Thyroid gland (tissue), 4 donors: ENCODE results near the gene NOTCH3. TPM values are rescaled to one million over a fixed set of nuclear protein-coding genes. Genes with fewer than 3 reads are reported as not detected.

ENCODE experiments used
- microRNA-seq: library from miRNA; unstranded; fragments of <30 nt; microRNA quantifications from one replicate; pipeline ENCODE4, GENCODE V29; 2016
- small RNA-seq: library from RNA; depleted of rRNA; stranded (forward); fragments of <200 nt; gene quantifications from one replicate; pipeline ENCODE3, GENCODE V24; 2016
- total RNA-seq, 4 donors: library from RNA; depleted of rRNA; stranded (reverse); fragments of >200 nt; gene quantifications; one replicate each; pipeline ENCODE4 v1.2.3, GENCODE V29; 2016

NOTCH3 gene
- total RNA-seq, 4 donors from 2014 or later = 10.9 to 53.9 (median 20.0) TPM

Small RNA genes lying within 50 kb of the gene (microRNA-seq; reads per million reads assigned to microRNA genes)
- not detected for gene MIR6795

Small RNA genes lying within 50 kb of the gene (small RNA-seq; reads per million reads assigned to genes)
- gene MIR6795 (not detected), gene RNU6-782P (not detected)

Other genes with a start within 250 kb of the NOTCH3 start
- 1 to 10 TPM in 1 of 4 donors, under 1 TPM in 1, not detected in 2; 0.67 to 1.5 TPM for gene SLC1A6, start 221.1 kb downstream of the NOTCH3 start, total RNA-seq
- gene CASP14, start 151.5 kb downstream of the NOTCH3 start, total RNA-seq = not detected
- not detected for gene OR1I1, start 118.8 kb downstream of the NOTCH3 start, total RNA-seq
- gene SYDE1, start 93.6 kb downstream of the NOTCH3 start, total RNA-seq = 10 to 100 TPM; 12.6 to 17.9 (median 15.5) TPM
- 1 to 10 TPM in 1 of 4 donors, under 1 TPM in 1, not detected in 2; 0.59 to 1.1 TPM for gene EPHX3, start 31.5 kb upstream of the NOTCH3 start, total RNA-seq
- gene BRD4, start 131.5 kb upstream of the NOTCH3 start, total RNA-seq = 10 to 100 TPM; 20.8 to 78.1 (median 32.4) TPM
- 10 to 100 TPM; 21.8 to 33.2 (median 26.6) TPM for gene AKAP8, start 178.8 kb upstream of the NOTCH3 start, total RNA-seq
- 100 to 1,000 TPM; 122 to 272 (median 204) TPM for gene AKAP8L, start 218.0 kb upstream of the NOTCH3 start, total RNA-seq
- gene WIZ, start 249.0 kb upstream of the NOTCH3 start, total RNA-seq = 10 to 100 TPM; 23.0 to 48.5 (median 29.6) TPM